ENCODE measurements around the gene RETREG1.
"Not testable (repeated sequence)": the region's sequence is repeated elsewhere in the genome, so short reads cannot be mapped to it uniquely, and the experiment has no call there.

RETREG1 gene, protein sequence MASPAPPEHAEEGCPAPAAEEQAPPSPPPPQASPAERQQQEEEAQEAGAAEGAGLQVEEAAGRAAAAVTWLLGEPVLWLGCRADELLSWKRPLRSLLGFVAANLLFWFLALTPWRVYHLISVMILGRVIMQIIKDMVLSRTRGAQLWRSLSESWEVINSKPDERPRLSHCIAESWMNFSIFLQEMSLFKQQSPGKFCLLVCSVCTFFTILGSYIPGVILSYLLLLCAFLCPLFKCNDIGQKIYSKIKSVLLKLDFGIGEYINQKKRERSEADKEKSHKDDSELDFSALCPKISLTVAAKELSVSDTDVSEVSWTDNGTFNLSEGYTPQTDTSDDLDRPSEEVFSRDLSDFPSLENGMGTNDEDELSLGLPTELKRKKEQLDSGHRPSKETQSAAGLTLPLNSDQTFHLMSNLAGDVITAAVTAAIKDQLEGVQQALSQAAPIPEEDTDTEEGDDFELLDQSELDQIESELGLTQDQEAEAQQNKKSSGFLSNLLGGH

GRCh38 chr5:16616536-16617273 lies at the start of gene RETREG1:
Gene RETREG1, minus strand, starts transcription at chr5:16616997. Its CDS starts 26 bp downstream, at chr5:16616971.
- DNase-seq (ENCODE audit: low read depth): peak; percentile 79

- no peak for DNase-seq (ENCODE audit: low read depth)
These were observed 49.5 kb upstream of the RETREG1 start for GRCh38 chr5:16666130-16666882.

GRCh38 chr5:16665601-16666000 lies 48.8 kb upstream of the RETREG1 start:
- DNase-seq (ENCODE audit: low read depth): no peak

GRCh38 chr5:16664368-16664767 lies 47.6 kb upstream of the RETREG1 start:
- no peak for DNase-seq (ENCODE audit: low read depth)

DNA sequence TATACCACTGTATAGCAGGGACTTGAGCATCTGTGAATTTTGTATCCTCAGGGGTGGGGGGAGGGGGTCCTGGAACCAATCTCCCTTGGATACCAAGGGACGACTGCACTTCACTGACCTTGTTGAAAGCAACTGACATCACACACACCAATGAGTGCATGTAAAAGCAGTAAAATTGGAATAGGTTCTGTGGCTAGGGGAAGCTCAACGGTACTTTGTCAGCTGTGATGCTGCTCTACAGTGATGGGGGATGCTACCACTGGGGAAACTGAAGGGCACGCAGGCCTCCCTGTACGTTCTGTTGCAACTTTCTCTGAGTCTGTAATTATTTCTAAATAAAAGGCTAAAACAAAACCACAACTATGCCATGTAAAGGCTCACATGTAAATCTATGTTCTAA lies 47.0 kb upstream of the RETREG1 start:
- no peak for DNase-seq (ENCODE audit: low read depth)

- no peak for DNase-seq (ENCODE audit: low read depth)
These were observed 44.9 kb upstream of the RETREG1 start for GRCh38 chr5:16661713-16662112.

GRCh38 chr5:16660982-16661381 lies 44.2 kb upstream of the RETREG1 start:
- DNase-seq (ENCODE audit: low read depth): no peak

DNA sequence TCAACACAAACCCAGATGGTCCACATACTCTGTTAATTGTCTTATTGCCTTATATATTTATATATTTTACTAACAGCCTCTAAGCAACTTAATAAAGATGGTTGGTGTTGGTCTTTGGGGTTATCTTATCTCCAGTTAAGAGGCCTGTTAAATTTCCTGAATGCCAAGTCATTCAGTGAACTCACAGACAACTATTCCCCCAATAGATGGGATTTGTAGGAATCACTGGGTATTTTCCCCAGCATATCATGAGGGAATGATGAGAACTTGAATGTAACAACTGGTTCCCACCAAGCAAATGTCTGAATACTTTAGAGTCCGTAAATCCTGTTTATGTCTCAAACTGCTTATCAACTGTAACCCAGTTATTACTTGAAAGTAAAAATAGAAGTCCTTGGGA lies 42.7 kb upstream of the RETREG1 start:
- DNase-seq (ENCODE audit: low read depth): no peak

- no peak for DNase-seq (ENCODE audit: low read depth)
These were observed 39.9 kb upstream of the RETREG1 start for GRCh38 chr5:16656561-16657191.

DNA sequence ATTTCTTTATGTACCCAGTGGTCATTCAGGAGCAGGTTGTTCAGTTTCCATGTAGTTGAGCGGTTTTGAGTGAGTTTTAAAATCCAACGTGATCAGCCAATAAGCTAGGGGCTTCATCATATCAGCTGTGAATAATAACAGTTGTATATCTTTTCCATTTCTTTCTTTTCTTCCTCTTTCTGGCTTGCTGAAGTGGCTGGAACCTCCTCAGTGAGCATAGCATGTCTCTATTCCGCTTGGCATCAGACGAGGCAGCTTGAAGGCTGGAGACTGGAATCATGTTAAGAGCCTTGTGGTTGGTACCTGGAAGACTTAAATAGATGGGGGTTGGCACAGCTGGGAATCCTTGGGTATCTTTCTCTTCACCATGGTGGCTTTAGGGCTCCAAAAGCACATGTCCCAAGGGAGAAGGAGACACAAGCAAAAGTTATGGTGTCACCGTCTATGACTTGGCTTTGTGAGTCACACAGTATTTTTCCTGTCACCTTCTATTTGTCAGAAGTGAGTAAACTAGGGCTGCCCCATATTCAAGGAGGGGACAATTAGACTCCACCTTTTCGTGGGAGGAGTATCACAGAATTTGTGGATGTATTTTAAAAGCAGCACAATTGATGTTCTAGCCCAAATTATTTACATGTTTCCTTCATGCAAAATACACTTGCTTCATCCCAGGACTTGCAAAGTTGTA lies 38.0 kb upstream of the RETREG1 start:
- DNase-seq (ENCODE audit: low read depth): no peak

DNA sequence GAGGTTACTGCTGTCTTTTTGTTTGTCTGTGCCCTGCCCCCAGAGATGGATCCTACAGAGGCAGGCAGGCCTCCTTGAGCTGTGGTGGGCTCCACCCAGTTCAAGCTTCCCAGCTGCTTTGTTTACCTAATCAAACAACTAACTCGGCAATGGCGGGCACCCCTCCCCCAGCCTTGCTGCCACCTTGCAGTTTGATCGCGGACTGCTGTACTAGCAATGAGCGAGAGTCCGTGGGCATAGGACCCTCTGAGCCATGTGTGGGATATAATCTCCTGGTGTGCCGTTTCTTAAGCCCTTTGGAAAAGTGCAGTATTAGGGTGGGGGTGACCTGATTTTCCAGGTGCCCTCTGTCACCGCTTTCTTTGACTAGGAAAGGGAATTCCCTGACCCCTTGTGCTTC lies 31.9 kb upstream of the RETREG1 start:
- DNase-seq (ENCODE audit: low read depth): not testable (repeated sequence)

DNA sequence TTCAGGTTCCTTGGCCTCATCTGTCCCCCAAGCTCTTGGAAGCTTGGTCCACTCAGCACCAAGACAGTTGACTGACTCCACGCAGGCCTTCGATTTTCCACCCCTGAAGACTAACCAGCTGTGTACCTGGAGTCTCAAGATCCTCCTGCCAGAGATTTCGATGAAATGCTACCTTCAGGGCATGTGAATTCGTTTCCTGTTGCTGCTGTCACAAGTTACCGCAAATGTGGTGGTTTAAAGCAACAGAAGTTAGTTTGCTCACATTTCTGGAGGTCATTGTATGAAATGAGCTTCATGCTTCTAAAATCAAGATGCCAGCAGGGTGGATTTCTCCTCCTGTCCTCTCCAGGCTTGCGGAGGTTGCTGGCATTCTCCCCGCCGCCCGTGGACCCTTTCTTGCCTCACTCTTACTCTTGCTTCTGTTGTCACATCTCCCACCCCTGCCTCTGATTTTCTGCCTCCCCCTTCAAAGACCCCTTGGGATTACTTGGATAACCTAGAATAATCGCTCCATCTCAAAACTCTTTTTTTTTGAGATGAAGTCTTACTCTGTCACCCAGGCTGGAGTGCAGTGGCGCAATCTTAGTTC lies 27.6 kb upstream of the RETREG1 start:
- no peak for DNase-seq (ENCODE audit: low read depth)

- DNase-seq (ENCODE audit: low read depth): no peak
These were observed 26.1 kb upstream of the RETREG1 start for GRCh38 chr5:16642867-16643266.

DNA sequence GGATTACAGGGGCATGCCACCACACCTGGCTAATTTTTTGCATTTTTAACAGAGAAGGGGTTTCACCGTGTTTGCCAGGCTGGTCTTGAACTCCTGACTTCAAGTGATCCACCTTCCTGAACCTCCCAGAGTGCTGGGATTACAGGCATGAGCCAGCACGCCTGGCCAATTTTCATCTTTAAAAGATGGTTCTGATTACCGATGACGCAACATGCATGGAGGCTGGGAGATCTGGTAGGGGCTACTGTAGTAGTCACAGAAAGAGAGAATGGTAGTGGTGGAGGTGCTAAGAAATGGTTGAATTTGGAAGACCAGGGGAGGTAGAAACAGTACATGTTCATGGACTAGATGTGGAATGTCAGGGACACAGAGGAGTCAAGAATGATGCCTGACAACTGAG lies 22.4 kb upstream of the RETREG1 start:
- no peak for DNase-seq (ENCODE audit: low read depth)

GRCh38 chr5:16628376-16628775 lies 11.6 kb upstream of the RETREG1 start:
- no peak for DNase-seq (ENCODE audit: low read depth)

DNA sequence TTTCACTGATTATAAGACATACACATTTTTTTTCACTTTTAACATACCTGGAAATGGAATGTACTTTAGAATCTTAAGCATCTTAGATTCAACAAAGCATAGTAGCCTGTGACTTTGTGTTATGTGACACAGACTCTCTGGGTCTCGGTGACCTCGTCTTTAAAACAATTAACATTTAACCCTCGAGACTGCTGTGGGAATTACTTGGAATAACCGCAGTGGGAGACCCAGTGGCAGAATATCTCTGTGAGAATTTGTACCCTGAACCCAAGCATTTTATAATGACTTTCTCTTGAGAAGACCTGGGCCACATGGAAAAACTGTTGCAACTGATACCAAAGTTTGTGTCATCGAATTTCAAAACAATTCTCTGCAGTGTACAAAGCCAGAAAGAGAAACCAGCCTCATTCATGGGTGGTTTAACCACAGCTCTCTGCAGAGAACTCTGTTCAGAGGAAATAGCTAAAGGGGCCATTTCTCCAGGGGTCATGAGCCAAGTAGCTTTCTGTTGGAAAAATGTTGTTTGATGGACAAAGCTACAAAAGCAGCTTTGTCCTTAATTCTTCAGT lies 10.0 kb upstream of the RETREG1 start:
- no peak for DNase-seq (ENCODE audit: low read depth)

- DNase-seq (ENCODE audit: low read depth): no peak
These were observed 8.3 kb upstream of the RETREG1 start for GRCh38 chr5:16625096-16625495.

GRCh38 chr5:16619136-16619535 lies 2.3 kb upstream of the RETREG1 start:
- no peak for DNase-seq (ENCODE audit: low read depth)

- no peak for DNase-seq (ENCODE audit: low read depth)
These were observed 1.5 kb upstream of the RETREG1 start for GRCh38 chr5:16618138-16618897.
